HG03039 (cell line): ENCODE results near the gene BCAM.

Source experiments
- ATAC-seq: cut with Tn5 transposase; IDR thresholded peaks from one replicate; pipeline ENCODE4 v1.9.1; 2021; ENCODE audit warnings: mild to moderate bottlenecking, moderate library complexity; ENCODE audit not compliant: unreplicated experiment

The BCAM gene

GRCh38 chr19:44789943-44790483 lies 18.9 kb upstream of the BCAM start:
- no peak for ATAC-seq

GRCh38 chr19:44792281-44792680 lies 16.6 kb upstream of the BCAM start:
- ATAC-seq, result no peak

DNA sequence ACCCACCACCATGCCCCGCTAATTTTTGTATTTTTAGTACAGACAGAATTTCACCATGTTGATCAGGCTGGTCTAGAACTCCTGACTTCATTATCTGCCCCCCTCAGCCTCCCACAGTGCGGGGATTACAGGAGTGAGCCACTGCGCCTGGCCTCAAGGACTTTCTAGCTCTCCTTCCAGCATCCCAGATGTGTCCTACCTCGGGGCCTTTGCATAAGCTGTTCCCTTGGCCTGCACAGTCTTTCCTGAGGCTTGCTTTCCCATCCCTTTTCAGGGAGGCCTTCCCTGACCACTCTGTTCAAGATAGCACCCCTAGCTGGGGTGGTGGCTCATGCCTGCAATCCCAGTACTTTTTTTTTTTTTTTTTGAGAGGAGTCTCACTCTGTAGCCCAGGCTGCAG lies 14.3 kb upstream of the BCAM start:
- ATAC-seq, result no peak

GRCh38 chr19:44795398-44795987 lies 13.4 kb upstream of the BCAM start:
- ATAC-seq, result no peak

- no peak for ATAC-seq
Observed at GRCh38 chr19:44796701-44797115, 12.2 kb upstream of the BCAM start.

DNA sequence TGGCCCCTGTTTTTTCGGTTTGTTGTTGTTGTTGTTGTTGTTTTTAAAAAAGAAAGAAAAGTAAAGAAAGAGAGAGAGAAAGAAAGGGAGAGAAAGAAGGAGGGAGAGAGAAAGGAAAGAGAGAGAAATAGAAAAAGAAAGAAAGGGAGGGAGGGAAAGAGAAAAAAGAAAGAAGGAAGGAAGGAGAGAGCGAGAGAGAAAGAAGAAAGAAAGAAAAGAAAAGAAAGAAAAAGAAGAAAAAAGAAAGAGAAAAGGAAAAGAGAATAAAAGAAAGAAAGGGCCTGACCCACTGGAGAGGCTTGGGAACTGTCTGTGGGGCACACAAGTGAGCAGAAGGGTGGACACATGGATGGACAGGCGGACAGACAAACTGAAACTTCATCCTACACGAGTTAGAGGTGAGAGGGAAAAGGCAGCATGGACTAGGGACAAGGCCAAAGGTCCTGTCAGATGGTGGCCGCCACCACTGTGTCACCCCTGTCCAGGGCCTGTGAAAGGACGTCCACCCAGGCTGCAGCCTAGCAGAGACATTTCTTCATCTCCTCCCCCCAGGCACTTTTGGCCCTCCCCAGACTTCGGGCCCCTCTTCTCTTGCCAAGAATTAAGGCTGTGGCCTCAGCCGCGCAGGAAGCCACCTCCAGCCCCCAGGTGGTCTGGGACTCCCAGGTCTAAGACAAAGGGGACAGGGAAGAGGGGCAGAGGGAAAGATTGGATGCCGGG lies 9.1 kb upstream of the BCAM start:
- no peak for ATAC-seq

DNA sequence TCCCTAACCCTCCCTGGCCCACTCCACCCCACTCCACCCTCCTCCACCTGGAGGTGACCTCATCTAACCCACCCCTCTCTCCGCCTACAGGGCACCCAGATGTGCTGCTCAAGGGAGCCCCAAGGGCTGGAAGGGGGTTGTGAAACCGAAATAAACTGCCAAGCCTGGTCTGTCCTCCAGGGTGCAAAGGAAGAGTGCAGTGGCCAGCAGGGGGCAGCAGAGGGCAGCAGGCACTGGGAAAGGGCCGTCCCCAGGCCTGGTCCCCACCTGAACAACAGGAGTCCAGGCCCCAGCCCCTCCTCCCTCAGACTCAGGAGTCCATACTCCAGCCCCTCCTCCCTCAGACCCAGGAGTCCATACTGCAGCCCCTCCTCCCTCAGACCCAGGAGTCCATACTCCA lies 8.4 kb upstream of the BCAM start:
- no peak for ATAC-seq

GRCh38 chr19:44803442-44804428 lies 5.2 kb upstream of the BCAM start:
- no peak for ATAC-seq

GRCh38 chr19:44806291-44806690 lies 2.6 kb upstream of the BCAM start:
- ATAC-seq, result no peak

DNA sequence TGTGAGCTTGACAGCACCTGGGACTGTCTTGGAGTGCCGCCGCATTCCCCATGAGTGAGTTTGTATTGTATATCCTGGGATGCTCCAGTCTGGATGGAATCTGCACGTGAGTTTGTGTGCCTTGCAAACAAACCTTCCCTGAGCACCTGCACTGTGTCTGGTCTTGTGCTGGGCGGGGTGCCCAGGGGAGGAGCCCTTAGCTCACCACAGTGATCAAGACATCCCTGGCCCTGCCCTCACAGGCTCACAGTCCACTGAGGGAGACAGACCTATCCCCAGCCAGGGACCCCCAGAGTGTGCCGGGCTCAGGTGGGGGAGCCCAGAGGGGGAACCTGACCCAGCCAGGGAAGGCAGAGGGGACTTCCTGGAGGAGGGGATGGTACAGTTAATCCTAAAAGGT lies 1.7 kb upstream of the BCAM start:
- no peak for ATAC-seq

DNA sequence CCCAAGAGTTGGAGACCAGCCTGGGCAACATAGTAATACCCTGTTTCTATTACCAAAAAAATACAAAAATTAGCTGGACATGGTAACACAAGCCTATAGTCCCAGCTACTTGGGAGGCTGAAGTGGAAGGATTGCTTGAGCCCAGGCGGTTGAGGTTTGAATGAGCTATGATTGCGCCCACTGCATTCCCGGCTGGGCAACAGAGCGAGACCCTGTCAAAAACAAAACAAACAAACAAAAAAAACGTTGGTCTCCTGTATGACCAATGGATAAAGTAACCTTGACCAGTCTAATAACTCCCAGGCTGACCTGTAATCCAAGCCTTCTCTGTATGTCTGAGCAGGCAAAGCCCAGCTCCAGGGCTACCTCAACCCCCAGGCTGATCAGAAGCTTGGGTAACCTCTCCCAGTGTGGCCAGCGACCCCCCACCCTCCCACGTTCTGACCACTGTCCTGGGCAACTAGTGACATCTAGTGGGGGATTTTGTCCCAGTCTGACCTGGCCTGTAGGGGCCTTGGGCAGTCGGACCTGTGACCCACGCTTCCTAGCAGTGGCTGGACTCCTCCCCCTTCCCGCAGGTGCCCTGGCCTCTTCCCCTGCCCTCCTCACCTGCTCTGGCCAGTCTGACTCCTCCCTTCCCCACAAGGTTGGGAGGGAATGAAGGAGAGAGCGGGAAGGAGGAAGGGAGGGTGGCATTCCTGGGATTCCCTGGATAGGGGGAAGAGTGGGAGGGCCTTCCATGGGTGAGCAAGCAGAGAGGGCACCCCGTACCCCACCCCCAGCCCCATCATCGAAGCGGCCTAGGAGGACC lies 1.0 kb upstream of the BCAM start:
- ATAC-seq, result no peak

DNA sequence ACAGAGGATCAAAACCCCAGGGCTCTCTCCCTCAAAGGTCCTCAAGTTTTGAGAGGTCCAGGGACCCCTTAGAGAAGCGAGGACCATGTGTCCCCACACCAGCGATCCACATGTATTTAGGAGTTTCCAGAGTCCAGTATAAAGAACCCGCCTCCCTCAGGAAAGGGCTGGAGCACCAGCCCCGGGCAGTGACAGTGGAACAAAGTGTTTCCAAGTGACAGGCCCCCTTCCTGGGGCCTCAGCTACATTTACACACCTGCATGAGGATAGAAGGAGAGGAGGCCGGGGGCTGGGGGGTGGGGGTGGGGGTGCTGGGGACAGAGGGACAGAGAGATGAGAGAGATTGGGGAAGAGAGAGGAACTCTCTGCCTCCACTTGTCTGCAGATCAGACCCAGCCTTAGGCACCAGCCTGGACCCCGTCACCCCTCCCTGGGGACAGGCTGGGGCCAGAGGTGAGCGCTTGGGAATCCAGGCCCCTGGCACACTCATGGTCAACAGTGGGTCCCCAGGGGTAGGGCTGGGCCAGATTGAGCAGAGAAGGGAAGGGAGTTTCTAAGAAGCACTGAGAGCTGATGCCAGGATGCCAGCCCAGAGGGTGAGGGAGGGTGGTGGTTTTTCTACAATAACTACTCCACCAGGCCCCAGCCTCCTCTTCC lies 802 bp downstream of the BCAM start:
- ATAC-seq, result no peak

- ATAC-seq, result no peak
Observed at GRCh38 chr19:44810234-44811121, 1.6 kb downstream of the BCAM start.

GRCh38 chr19:44811122-44811419 lies 2.2 kb downstream of the BCAM start:
- no peak for ATAC-seq

- no peak for ATAC-seq
Observed at GRCh38 chr19:44812142-44812718, 3.3 kb downstream of the BCAM start.

DNA sequence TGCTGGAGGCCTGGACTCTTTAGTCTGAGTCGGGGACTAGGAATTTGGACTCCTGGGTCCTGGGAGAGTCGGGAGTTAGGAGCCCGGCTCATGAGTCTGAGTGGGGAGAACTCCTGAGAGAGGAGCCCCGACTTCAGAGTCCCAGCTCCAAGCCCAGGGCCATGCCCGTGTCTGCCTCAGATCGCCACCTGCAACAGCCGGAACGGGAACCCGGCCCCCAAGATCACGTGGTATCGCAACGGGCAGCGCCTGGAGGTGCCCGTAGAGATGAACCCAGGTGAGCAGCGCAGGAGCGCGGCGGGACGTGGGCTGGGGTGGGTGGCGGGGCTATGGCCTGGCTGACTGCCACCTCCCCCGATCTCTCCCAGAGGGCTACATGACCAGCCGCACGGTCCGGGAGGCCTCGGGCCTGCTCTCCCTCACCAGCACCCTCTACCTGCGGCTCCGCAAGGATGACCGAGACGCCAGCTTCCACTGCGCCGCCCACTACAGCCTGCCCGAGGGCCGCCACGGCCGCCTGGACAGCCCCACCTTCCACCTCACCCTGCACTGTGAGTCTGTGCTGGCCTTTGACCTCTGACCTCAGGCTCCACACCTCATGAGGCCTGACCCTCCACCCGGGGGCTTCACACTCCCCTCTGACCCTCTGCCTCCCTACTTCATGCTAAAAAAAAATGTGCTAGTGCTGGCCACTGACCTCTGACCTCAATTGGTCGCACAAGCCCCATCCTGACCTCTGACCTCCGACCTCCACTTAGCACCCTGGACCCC lies 4.4 kb downstream of the BCAM start:
- no peak for ATAC-seq

DNA sequence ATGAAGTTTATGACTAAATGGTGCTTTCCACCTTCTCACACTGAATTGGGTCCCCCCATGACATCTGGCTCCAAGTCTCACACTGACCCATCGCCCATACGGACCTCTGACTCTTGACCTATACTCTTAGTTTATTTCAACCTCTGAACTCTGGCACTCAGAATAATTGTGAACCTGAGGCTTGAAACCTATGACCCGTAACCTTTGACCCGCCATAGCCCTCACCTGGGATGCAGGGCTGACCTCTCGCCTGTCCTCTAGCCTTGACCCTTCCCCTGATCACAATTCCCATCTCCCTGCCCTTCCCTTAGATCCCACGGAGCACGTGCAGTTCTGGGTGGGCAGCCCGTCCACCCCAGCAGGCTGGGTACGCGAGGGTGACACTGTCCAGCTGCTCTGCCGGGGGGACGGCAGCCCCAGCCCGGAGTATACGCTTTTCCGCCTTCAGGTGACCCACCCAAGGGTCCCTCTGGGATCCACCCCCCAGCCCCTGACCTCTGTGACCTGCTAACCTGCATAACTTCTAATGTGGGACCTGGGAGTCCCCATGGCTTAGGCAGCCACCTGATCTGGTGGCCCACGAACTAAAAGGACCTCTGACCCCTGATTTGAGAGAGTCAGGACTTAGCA lies 5.1 kb downstream of the BCAM start:
- no peak for ATAC-seq

GRCh38 chr19:44814517-44814916 lies 5.6 kb downstream of the BCAM start:
- no peak for ATAC-seq
